GM12878 (cell line): ENCODE measurements around the gene TXNL4A. TPM values are rescaled to one million over a fixed set of nuclear protein-coding genes. Genes with fewer than 3 reads are reported as not detected.

Source experiments
- ATAC-seq: fragments of 200-7000 bp; cut with Tn5 transposase; 3 replicates; pipeline ENCODE4 v1.9.1; 2020; ENCODE audit warnings: mild to moderate bottlenecking, moderate library complexity
- BruUV-seq: library from RNA; stranded (reverse); fragments of 400-500 nt; replicated peaks from 2 replicates; lab custom pipeline; 2021; lab: Mats Ljungman, UMichigan
- CTCF ChIA-PET: fragments of 300-600 bp; sonication (Branson Sonifier 250); formaldehyde crosslinking; extraction: SDS; loops from one replicate; lab custom pipeline; 2021; ENCODE audit warnings: inconsistent platforms; lab: Yijun Ruan, JAX
- POLR2A ChIA-PET: fragments of 350-600 bp; formaldehyde crosslinking; extraction: SDS; loops from one replicate; lab custom pipeline; 2021; ENCODE audit warnings: inconsistent platforms; lab: Charles Lee
- RAD21 ChIA-PET: fragments of 300-600 bp; sonication (Branson Sonifier 250); formaldehyde crosslinking; loops from one replicate; lab custom pipeline; 2023; ENCODE audit warnings: antibody characterized with exemption; ENCODE audit not compliant: unreplicated experiment; lab: Charles Lee
- SMC1A ChIA-PET: fragments of 300-600 bp; sonication (Branson Sonifier 250); formaldehyde crosslinking; loops from one replicate; lab custom pipeline; 2023; ENCODE audit not compliant: unreplicated experiment, uncharacterized antibody; lab: Charles Lee
- DNase-seq: peaks from one replicate; pipeline ENCODE4 v3.0.0-alpha.2; 2011; ENCODE audit warnings: low read depth, low spot score
- FAIRE-seq: peaks from 3 replicates; lab custom pipeline; 2011; peaks lifted over from hg19 to GRCh38; lab: Jason Lieb, UNC
- H2AFZ ChIP-seq: 2 replicates; pipeline ENCODE4 v1.6.0; 2011; ENCODE audit warnings: low read depth, low read length, control low read depth; ENCODE audit not compliant: control insufficient read depth
- H3K27ac ChIP-seq: 2 replicates; pipeline ENCODE4 v1.5.1; 2011; ENCODE audit warnings: control low read depth; ENCODE audit not compliant: control insufficient read depth, insufficient read depth
- H3K27me3 ChIP-seq, 2 experiments: replicated peaks in 1 of 2; 2 replicates each; pipeline versions ENCODE4 v1.6.0 to v1.6.1; 2011; ENCODE audit warnings: low read length in 1 of 2; ENCODE audit not compliant: control insufficient read depth in 2 of 2, insufficient read depth in 2 of 2
- H3K36me3 ChIP-seq, 2 experiments: 2 replicates each; pipeline ENCODE4 v1.5.1; 2011; ENCODE audit warnings: low read length in 1 of 2; ENCODE audit not compliant: control insufficient read depth in 2 of 2, insufficient read depth in 2 of 2
- H3K4me1 ChIP-seq: 2 replicates; pipeline ENCODE4 v1.6.1; 2011; ENCODE audit warnings: mild to moderate bottlenecking, low read length, moderate library complexity, mixed read lengths; ENCODE audit not compliant: control insufficient read depth, insufficient read depth
- H3K4me2 ChIP-seq: 2 replicates; pipeline ENCODE4 v1.6.0; 2011; ENCODE audit warnings: control low read depth; ENCODE audit not compliant: control insufficient read depth, insufficient read depth
- H3K4me3 ChIP-seq: fragments of 200-600 bp; sonication (generic); 2 replicates; pipeline ENCODE4 v1.5.1; 2016
- H3K79me2 ChIP-seq: 2 replicates; pipeline ENCODE4 v1.6.0; 2011; ENCODE audit warnings: low read length; ENCODE audit not compliant: control insufficient read depth, insufficient read depth
- H3K9ac ChIP-seq: 2 replicates; pipeline ENCODE4 v1.8.0; 2011; ENCODE audit warnings: low read length, control low read depth, mixed read lengths; ENCODE audit not compliant: control insufficient read depth, insufficient read depth
- H3K9me3 ChIP-seq: replicated peaks from 3 replicates; pipeline ENCODE4 v1.5.1; 2011; ENCODE audit warnings: mild to moderate bottlenecking, low read length; ENCODE audit not compliant: control insufficient read depth, insufficient read depth
- H4K20me1 ChIP-seq: 2 replicates; pipeline ENCODE4 v1.6.0; 2011; ENCODE audit not compliant: control insufficient read depth, insufficient read depth
- POLR2A ChIP-seq: IDR thresholded peaks from 2 replicates; pipeline ENCODE4 v1.6.1; 2011; ENCODE audit warnings: low read depth, mild to moderate bottlenecking, low read length
- POLR2AphosphoS2 ChIP-seq: IDR thresholded peaks from 2 replicates; pipeline ENCODE4 v1.6.1; 2011; ENCODE audit warnings: low read depth, mild to moderate bottlenecking, low read length, improper control_type of control experiment, moderate library complexity
- RELA ChIP-seq: fragments of 450-650 bp; IDR thresholded peaks from 2 replicates; pipeline ENCODE4 v1.8.0; 2014; ENCODE audit warnings: borderline replicate concordance; ENCODE audit not compliant: partially characterized antibody
- WGBS: methylation state at CpG from one replicate; pipeline ENCODE4 v1.1.6; 2016; ENCODE audit warnings: low lambda C conversion rate; ENCODE audit not compliant: insufficient replicate concordance, insufficient coverage; ENCODE audit errors: missing lambda C conversion rate; 5-methylcytosine and 5-hydroxymethylcytosine counted together
- in situ Hi-C: fragments of 300-500 bp; cut with MboI; formaldehyde crosslinking; loops from 9 replicates; pipeline ENCODE4 v1.14.3; 2018; ENCODE audit warnings: mixed read lengths
- intact Hi-C: fragments of 100-400 bp; cut with micrococcal nuclease; formaldehyde crosslinking; loops from one replicate; pipeline ENCODE4 v1.14.2; 2022; ENCODE audit not compliant: unreplicated experiment
- polyA plus RNA-seq, 11 experiments: library from polyadenylated mRNA; depleted of rRNA in 4 of 11; unstranded in 6 of 11; stranded (reverse) in 5 of 11; fragments of >200 nt; fragmentation: Nextera tagmentation in 4 of 11; fragmentation: Illumina TruSeq in 1 of 11; extraction: Ambion mirVana in 4 of 11; extraction: Trizol in 1 of 11; gene quantifications; 1 replicate in 1 of 11; 2 replicates in 10 of 11; pipeline versions ENCODE4 v1.2.1 to v1.2.3, GENCODE V29; 2011 to 2016; ENCODE audit warnings: inconsistent platforms in 2 of 11, missing spikeins in 2 of 11, low read depth in 1 of 11
- total RNA-seq, 4 experiments: library from RNA; depleted of rRNA in 3 of 4; stranded (reverse); fragments of >200 nt in 3 of 4; fragmentation: Illumina TruSeq in 1 of 4; extraction: Trizol in 1 of 4; gene quantifications; 2 replicates each; pipeline versions ENCODE4 v1.2.1 to v1.2.3, GENCODE V29; 2013 to 2021
- TF ChIP-seq, protein P1 (sequence below): IDR thresholded peaks from 2 replicates; pipeline ENCODE4 v1.6.1; 2012; ENCODE audit warnings: low read length, inconsistent platforms
- TF ChIP-seq, protein P2 (sequence below): fragments of 450-650 bp; IDR thresholded peaks from 2 replicates; pipeline ENCODE4 v1.6.1; 2017; ENCODE audit warnings: mild to moderate bottlenecking, moderate library complexity
- TF ChIP-seq, protein P3 (sequence below): fragments of 450-650 bp; IDR thresholded peaks from 2 replicates; pipeline ENCODE4 v1.6.1; 2018; ENCODE audit warnings: mild to moderate bottlenecking, low read depth, moderate library complexity; ENCODE audit not compliant: partially characterized antibody

Gene TXNL4A
- total and polyA plus RNA-seq, 10 of the 15 experiments (the other 5 are each of a cell fraction or from before 2014, with no cell fraction given), result 38.4 to 329 (median 128) TPM

DNA sequence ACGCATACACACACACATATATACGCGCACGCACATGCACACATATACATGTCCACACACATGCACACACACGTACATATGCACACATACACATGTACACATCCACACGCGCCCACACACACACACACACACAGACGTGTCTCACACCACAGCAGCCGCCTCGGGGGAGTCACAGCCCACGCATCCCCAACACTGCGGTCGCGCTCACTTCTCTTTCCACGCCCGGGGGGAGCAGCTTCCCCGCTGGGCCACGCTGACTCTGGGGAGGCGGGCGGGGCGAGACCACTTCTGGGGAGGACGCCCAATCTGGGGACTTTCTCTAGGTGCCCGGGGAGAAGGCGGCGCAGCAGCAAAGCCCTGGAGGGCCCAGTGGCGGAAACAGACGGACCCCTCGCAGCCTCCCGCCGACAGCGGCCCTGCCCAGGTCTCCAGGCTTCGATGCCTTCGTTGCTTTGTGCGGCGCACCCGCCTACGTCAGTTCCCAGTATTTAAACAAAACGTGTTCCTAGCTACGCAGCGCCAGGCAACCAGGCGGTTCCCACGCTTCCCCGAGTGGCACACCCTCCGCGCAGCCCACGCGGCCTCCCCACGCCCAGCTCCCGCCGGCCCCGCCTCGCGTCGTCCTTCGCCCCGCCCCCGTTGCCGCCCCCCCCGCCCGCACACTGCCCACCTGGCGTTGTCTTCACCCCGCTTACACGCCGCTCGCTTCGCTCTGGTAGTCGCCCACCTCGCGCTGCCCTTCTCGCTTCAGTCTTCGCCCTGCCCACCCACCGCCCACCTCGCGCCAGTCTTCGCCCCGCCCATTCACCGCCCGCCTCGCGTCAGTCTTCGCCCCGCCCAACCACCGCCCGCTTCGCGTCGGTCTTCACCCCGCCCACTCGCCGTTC, 45.1 kb upstream of the TXNL4A start (continued):
- TF ChIP-seq, protein P1, sequence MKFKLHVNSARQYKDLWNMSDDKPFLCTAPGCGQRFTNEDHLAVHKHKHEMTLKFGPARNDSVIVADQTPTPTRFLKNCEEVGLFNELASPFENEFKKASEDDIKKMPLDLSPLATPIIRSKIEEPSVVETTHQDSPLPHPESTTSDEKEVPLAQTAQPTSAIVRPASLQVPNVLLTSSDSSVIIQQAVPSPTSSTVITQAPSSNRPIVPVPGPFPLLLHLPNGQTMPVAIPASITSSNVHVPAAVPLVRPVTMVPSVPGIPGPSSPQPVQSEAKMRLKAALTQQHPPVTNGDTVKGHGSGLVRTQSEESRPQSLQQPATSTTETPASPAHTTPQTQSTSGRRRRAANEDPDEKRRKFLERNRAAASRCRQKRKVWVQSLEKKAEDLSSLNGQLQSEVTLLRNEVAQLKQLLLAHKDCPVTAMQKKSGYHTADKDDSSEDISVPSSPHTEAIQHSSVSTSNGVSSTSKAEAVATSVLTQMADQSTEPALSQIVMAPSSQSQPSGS, result no peak
- TF ChIP-seq, protein P2, sequence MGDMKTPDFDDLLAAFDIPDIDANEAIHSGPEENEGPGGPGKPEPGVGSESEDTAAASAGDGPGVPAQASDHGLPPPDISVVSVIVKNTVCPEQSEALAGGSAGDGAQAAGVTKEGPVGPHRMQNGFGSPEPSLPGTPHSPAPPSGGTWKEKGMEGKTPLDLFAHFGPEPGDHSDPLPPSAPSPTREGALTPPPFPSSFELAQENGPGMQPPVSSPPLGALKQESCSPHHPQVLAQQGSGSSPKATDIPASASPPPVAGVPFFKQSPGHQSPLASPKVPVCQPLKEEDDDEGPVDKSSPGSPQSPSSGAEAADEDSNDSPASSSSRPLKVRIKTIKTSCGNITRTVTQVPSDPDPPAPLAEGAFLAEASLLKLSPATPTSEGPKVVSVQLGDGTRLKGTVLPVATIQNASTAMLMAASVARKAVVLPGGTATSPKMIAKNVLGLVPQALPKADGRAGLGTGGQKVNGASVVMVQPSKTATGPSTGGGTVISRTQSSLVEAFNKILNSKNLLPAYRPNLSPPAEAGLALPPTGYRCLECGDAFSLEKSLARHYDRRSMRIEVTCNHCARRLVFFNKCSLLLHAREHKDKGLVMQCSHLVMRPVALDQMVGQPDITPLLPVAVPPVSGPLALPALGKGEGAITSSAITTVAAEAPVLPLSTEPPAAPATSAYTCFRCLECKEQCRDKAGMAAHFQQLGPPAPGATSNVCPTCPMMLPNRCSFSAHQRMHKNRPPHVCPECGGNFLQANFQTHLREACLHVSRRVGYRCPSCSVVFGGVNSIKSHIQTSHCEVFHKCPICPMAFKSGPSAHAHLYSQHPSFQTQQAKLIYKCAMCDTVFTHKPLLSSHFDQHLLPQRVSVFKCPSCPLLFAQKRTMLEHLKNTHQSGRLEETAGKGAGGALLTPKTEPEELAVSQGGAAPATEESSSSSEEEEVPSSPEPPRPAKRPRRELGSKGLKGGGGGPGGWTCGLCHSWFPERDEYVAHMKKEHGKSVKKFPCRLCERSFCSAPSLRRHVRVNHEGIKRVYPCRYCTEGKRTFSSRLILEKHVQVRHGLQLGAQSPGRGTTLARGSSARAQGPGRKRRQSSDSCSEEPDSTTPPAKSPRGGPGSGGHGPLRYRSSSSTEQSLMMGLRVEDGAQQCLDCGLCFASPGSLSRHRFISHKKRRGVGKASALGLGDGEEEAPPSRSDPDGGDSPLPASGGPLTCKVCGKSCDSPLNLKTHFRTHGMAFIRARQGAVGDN, result peak; percentile 73
- TF ChIP-seq RELA, result peak; percentile 26

DNA sequence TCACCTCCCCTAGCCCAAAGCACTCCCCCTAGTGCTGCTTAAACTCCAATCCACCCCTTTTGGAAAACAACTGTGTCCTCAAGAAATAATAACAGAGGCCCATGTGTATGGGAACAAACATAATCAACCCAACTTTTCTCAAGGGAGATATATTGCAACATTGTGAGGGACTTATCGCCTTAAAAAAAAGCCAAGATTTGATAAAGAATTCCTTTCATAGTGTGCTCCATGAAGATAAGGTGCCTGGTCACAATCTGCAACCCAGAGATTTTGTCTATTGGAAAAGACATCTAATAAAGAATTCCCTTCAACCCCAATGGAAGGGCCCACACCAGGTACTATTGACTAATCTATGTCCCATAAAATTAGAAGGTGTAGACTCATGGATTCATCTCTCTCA, 41.3 kb upstream of the TXNL4A start:
- CTCF ChIA-PET, result no interaction called here
- DNase-seq (no peak), ATAC-seq (no peak), FAIRE-seq (no peak)
- Histone ChIP-seq H3K79me2 (peaks cover 3% of the 10 kb centered on the region), H3K9ac (no peak overlapping the region), H3K27ac (no peak overlapping the region), H2AFZ (no peak overlapping the region), H3K4me1 (no peaks in the 10 kb centered on the region), H3K4me3 (no peak overlapping the region), H3K27me3 (no peaks in the 10 kb centered on the region), H3K4me2 (no peak overlapping the region), H3K9me3 (peaks cover 2% of the 10 kb centered on the region; the same call in 2 of the 3 replicates), H4K20me1 (no peaks in the 10 kb centered on the region), H3K36me3 (no peaks in the 10 kb centered on the region)
- intact Hi-C loops, result loop anchor here (5.0 kb wide), 2 partner anchors 42 to 118 kb away; partner anchors contain the start of gene TXNL4A
- RAD21 ChIA-PET, result no interaction called here
- 33% methylated on average over 1 of the region's 1 CpG for WGBS
- BruUV-seq, result no TSS peak
- POLR2A ChIA-PET, result no interaction called here
- in situ Hi-C loops, result no loop called here
- SMC1A ChIA-PET, result no interaction called here
- TF ChIP-seq POLR2AphosphoS2 (no peak), POLR2A (no peak)
- TF ChIP-seq, protein P1, result no peak
- TF ChIP-seq, protein P3, sequence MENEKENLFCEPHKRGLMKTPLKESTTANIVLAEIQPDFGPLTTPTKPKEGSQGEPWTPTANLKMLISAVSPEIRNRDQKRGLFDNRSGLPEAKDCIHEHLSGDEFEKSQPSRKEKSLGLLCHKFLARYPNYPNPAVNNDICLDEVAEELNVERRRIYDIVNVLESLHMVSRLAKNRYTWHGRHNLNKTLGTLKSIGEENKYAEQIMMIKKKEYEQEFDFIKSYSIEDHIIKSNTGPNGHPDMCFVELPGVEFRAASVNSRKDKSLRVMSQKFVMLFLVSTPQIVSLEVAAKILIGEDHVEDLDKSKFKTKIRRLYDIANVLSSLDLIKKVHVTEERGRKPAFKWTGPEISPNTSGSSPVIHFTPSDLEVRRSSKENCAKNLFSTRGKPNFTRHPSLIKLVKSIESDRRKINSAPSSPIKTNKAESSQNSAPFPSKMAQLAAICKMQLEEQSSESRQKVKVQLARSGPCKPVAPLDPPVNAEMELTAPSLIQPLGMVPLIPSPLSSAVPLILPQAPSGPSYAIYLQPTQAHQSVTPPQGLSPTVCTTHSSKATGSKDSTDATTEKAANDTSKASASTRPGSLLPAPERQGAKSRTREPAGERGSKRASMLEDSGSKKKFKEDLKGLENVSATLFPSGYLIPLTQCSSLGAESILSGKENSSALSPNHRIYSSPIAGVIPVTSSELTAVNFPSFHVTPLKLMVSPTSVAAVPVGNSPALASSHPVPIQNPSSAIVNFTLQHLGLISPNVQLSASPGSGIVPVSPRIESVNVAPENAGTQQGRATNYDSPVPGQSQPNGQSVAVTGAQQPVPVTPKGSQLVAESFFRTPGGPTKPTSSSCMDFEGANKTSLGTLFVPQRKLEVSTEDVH, result no peak
